ENCODE measurements around the gene ELP4. TPM values are rescaled to one million over a fixed set of nuclear protein-coding genes. Genes with fewer than 3 reads are reported as not detected.

ELP4 gene
- total RNA-seq, 1 experiment from 2014 or later: 20.3 TPM

- DNase-seq (ENCODE audit: low read depth): no peak
These were observed 289.2 kb downstream of the ELP4 start for GRCh38 chr11:31798554-31799434.

- DNase-seq (ENCODE audit: low read depth): no peak
These were observed 290.1 kb downstream of the ELP4 start for GRCh38 chr11:31799435-31800397.

GRCh38 chr11:31800398-31801265 lies 291.1 kb downstream of the ELP4 start:
- DNase-seq (ENCODE audit: low read depth): no peak

GRCh38 chr11:31801298-31801702 lies 291.7 kb downstream of the ELP4 start:
- no peak for DNase-seq (ENCODE audit: low read depth)

DNA sequence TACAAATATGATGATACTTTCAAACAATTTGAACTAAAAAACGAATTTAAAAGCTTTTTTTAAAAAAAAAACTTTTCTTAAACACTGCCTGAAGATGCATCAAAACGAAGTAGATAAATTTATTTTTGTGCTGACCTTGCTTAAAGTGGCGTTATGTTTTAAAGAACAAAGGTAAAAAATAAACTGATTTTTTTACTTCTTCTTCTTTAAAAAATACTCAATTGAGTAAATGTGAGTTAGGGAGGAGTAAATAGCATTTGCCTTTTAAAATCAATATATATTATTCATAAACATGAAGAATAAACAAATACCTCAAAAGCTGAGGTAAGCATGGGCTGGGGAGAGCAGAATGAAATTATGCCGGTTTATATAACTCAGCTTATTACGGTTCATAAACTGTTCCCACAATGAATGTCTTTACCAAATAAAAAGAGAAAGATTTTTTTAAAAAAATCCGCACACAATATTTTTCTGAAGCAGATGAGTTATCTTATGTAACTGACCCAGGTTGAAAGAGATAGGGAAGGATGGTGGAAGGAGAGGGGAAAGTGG lies 292.5 kb downstream of the ELP4 start:
- no peak for DNase-seq (ENCODE audit: low read depth)

DNA sequence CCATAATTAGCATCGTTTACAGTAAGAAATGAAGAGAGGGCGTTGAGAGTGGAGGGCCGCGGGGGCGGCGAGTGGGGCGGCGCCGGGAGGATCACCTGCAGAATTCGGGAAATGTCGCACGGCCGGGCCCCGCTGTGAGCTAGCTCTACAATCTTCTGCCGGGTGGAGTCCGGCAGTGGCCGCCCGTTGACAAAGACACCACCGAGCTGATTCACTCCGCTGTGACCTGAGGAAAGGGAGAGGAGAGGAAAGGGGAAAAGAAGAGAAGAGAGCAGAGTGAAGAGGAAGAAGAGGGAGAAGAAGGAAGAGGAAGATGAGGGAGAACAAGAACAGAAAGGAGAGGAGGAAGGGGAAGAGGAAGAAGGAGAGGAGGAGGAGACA lies 293.0 kb downstream of the ELP4 start:
- no peak for DNase-seq (ENCODE audit: low read depth)

GRCh38 chr11:31802990-31803812 lies 293.6 kb downstream of the ELP4 start:
- no peak for DNase-seq (ENCODE audit: low read depth)

DNA sequence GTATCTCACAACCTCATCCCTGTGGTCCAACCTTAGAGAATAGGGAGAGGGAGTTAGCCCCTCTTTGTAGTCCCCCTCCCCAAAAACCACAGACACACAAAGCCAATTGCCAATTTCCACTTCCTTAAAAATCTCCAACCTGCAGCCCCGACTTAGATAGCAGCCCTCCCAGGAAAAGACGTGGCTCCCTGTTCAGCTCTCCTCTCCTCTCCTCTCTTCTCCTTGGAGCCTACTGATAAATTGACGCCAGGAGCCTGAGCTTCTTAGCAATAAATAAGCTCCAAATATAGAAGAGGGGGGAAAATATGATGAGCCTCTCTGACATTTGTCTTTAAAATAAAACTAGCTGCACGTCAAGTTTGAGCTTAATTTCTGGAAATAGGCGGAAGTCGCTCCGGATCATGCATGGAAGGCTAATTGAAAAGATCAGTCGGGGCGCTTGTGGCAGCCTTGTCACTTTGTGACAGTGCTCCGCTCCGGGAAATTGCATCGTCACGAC lies 294.3 kb downstream of the ELP4 start:
- no peak for DNase-seq (ENCODE audit: low read depth)

GRCh38 chr11:31804312-31805036 lies 294.9 kb downstream of the ELP4 start:
- no peak for DNase-seq (ENCODE audit: low read depth)

DNA sequence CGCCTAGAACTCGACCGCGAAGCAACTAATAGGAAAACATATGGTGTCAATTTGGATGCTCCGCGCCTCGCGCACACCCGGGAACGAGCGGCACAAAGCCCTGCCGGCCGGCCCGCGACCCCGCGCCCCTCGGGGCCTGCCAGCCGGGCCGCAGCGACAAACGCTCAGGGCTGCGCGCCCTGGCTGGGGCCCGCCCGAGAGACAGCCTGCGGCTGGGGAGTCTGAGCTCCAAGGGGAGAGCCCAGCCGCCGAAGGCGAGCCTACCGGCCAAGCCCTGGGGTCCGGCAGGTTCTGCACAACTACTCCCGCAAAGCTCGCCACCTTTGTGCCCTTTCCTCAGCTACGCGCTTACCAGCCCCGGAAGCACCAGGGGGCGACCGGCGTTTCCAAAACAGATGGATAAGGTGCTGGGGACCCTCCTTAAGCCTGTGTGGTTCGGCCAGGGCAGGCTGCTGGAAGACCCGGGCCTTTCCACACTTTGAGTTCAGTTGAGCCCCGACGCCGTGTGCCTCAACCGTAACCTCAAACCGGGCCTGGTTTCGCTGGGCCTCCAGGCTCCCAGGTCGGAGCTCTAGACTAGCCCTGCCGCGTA lies 295.6 kb downstream of the ELP4 start:
- no peak for DNase-seq (ENCODE audit: low read depth)

DNA sequence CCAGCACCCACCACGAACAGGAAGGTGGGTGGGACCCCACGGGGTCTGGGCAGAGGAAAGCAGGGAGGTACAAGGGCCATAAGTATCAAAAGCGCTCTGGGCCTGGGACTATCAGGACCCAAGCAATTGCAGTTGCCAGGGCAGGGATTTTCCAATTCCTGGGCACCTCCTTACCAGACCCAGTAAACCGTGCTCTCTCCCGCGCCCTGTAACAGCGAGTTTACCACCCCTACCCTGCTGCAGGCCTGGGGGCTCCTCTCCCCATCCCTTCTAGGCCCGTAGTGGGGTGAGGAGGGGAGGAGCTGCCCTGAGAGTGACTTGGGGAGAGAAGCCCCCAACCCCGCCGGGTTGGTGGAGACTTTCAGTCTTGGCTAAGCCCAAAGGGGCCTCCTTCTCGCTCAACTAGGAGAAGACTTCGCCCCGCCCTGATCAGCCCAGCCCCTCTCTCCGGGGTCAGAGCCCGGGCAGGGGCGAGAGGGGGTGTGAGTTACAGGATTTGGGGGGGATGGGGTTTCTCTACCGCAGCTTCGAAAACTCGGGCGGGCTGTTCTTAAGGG lies 296.1 kb downstream of the ELP4 start:
- DNase-seq (ENCODE audit: low read depth): no peak

GRCh38 chr11:31806186-31806927 lies 296.8 kb downstream of the ELP4 start:
- no peak for DNase-seq (ENCODE audit: low read depth)

GRCh38 chr11:31806928-31807798 lies 297.6 kb downstream of the ELP4 start:
- DNase-seq (ENCODE audit: low read depth): no peak

DNA sequence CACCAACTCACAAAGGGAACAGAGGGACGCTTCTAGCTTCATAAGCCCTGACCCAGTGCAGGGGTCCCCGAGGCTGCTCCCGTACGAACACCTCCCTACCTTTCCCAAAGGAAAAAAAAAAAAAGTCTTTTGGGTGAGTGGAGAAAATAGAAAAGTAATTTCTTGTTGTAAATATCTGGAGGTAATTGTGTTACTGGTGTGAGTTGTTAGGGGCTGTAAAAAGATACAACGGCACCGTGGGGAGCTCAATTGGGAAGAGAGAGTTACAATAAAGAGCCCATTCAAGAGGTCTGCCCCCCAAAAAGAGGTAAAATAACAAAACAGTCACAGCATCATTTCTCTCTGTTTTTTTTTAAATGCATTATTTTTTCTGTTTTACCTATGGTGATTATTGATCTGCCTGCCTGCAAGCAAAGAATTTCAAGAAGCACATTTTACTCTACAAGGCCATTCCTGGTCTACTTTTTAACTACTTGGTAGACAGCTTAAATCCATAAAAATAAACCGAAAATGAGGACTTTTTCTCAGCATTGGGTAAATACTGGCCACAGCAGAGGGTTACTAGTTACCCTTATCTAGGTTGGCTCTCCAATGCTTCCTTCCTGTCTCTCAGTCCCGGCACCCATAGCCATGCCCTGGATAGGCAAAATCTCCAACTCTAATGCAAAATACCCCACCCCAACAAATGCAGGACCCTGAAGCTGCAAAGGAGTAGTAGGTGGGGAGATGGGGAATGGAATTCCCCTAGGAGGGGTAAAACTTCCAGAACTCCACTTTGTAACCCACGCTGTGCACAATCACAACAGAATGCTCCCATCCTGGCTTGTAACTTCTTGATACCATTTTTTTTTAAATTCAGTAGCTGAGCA lies 298.5 kb downstream of the ELP4 start:
- no peak for DNase-seq (ENCODE audit: low read depth)

DNA sequence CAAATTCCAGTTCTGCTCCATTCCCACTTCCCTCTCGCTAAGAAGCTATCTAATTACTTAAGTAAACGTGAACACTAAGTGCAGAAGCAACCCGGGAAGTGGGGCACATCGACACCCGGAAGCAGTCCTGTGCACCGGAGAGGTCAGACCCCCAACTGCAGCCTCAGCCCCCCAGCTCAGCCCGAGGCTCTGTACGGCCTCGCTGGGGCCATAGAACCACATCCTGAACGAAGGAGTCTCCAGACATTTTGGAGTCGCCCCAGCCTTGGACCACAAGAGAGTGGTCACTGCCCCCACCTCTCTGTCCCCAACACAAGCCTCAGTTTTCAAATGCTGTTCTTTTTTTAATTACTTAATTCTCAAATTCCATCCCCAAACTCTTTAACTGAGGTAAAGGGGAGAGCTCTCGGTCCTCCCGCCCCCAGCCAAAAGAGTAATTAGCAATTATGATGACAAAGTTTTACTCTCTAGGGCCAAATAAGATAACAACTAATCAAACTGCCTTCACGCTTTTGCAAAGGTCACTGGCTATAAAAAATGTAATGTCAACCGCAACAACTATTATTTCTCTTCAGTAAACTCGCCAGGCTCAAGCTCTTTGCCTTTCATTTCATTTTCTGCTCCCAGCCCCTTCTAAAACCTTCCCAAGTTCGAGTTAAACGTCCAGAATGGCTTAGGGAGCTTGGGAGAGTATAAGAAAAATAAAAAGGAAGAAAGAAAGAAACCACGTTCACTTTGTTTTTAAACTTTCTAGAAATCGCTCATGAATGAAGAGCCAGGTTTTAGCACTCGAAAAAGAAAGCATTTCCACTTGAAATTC lies 299.4 kb downstream of the ELP4 start:
- no peak for DNase-seq (ENCODE audit: low read depth)
